Measurements from ENCODE around the gene SLCO4A1. TPM values are rescaled to one million over a fixed set of nuclear protein-coding genes. Genes with fewer than 3 reads are reported as not detected.

The SLCO4A1 gene
- total RNA-seq, 1 donor from 2014 or later: 160 TPM

GRCh38 chr20:62670998-62671397 lies 28.7 kb downstream of the SLCO4A1 start:
- H3K9me3 ChIP-seq: no peaks in the 10 kb centered on the region
- H3K4me1 ChIP-seq: no peaks in the 10 kb centered on the region
- no peak overlapping the region for H3K27ac ChIP-seq
- no peak for DNase-seq (ENCODE audit: low spot score in 2 of 2)
- intact Hi-C loops (cut with DNase I): no loop called here
- TF ChIP-seq CTCF (IDR thresholded peaks at IDR 0.05): no peak
- H3K4me3 ChIP-seq: no peak overlapping the region
- no peaks in the 10 kb centered on the region for H3K27me3 ChIP-seq
- no peaks in the 10 kb centered on the region for H3K36me3 ChIP-seq

- Histone ChIP-seq H3K9me3 (no peaks in the 10 kb centered on the region), H3K36me3 (no peaks in the 10 kb centered on the region), H3K27me3 (no peaks in the 10 kb centered on the region), H3K4me3 (no peak overlapping the region), H3K4me1 (no peaks in the 10 kb centered on the region), H3K27ac (no peak overlapping the region)
- intact Hi-C loops (cut with DNase I): no loop called here
- TF ChIP-seq CTCF (IDR thresholded peaks at IDR 0.05): no peak
- no peak for DNase-seq (ENCODE audit: low spot score in 2 of 2)
These were observed 29.5 kb downstream of the SLCO4A1 start for GRCh38 chr20:62671765-62672164.

GRCh38 chr20:62674370-62674769 lies 32.1 kb downstream of the SLCO4A1 start:
- Histone ChIP-seq H3K27ac (no peak overlapping the region), H3K4me3 (no peak overlapping the region), H3K9me3 (no peaks in the 10 kb centered on the region), H3K36me3 (no peaks in the 10 kb centered on the region), H3K27me3 (no peaks in the 10 kb centered on the region), H3K4me1 (no peaks in the 10 kb centered on the region)
- intact Hi-C loops (cut with DNase I): no loop called here
- TF ChIP-seq CTCF (IDR thresholded peaks at IDR 0.05): no peak
- no peak for DNase-seq (ENCODE audit: low spot score in 2 of 2)

- no peak overlapping the region for H3K4me3 ChIP-seq
- no peak for DNase-seq (ENCODE audit: low spot score in 2 of 2)
- H3K4me1 ChIP-seq: no peaks in the 10 kb centered on the region
- no peaks in the 10 kb centered on the region for H3K27me3 ChIP-seq
- no peaks in the 10 kb centered on the region for H3K36me3 ChIP-seq
- intact Hi-C loops (cut with DNase I): no loop called here
- H3K9me3 ChIP-seq: no peaks in the 10 kb centered on the region
- no peak overlapping the region for H3K27ac ChIP-seq
- no peak for TF ChIP-seq CTCF (IDR thresholded peaks at IDR 0.05)
These were observed 33.0 kb downstream of the SLCO4A1 start for GRCh38 chr20:62675156-62675876.

- no peak for TF ChIP-seq CTCF (IDR thresholded peaks at IDR 0.05)
- H3K9me3 ChIP-seq: no peaks in the 10 kb centered on the region
These were observed 33.6 kb downstream of the SLCO4A1 start for GRCh38 chr20:62675877-62676260.

GRCh38 chr20:62676976-62677375 lies 34.7 kb downstream of the SLCO4A1 start:
- H3K27ac ChIP-seq: no peak overlapping the region
- TF ChIP-seq CTCF (IDR thresholded peaks at IDR 0.05): no peak
- no peaks in the 10 kb centered on the region for H3K27me3 ChIP-seq
- no peak for DNase-seq (ENCODE audit: low spot score in 2 of 2)
- intact Hi-C loops (cut with DNase I): no loop called here
- no peaks in the 10 kb centered on the region for H3K9me3 ChIP-seq
- H3K4me1 ChIP-seq: no peaks in the 10 kb centered on the region
- H3K36me3 ChIP-seq: no peaks in the 10 kb centered on the region
- no peak overlapping the region for H3K4me3 ChIP-seq

More at GRCh38 chr20:62675877-62676260, 33.6 kb downstream of the SLCO4A1 start:
- Histone ChIP-seq H3K4me3 (no peak overlapping the region), H3K36me3 (no peaks in the 10 kb centered on the region), H3K27ac (no peak overlapping the region), H3K4me1 (no peaks in the 10 kb centered on the region), H3K27me3 (no peaks in the 10 kb centered on the region)
- DNase-seq (ENCODE audit: low spot score in 2 of 2): no peak
- intact Hi-C loops (cut with DNase I): no loop called here

Measured in ascending aorta (tissue), 2 donors.